Body of pancreas (tissue), 4 donors: ENCODE results near the gene KMO.

Experiments
- CTCF ChIP-seq, 7 experiments: fragments of 450-650 bp in 4 of 7; fragments of 200-600 bp in 3 of 7; sonication (generic) in 3 of 7; IDR thresholded peaks; one replicate each; pipeline ENCODE4 v1.5.1; 2016 to 2019; ENCODE audit warnings: antibody characterized with exemption in 7 of 7
- POLR2A ChIP-seq, 3 donors: fragments of 450-650 bp; IDR thresholded peaks; one replicate each; pipeline ENCODE4 v1.6.1; 2016; ENCODE audit warnings: antibody characterized with exemption in 3 of 3, mild to moderate bottlenecking in 2 of 3

DNA sequence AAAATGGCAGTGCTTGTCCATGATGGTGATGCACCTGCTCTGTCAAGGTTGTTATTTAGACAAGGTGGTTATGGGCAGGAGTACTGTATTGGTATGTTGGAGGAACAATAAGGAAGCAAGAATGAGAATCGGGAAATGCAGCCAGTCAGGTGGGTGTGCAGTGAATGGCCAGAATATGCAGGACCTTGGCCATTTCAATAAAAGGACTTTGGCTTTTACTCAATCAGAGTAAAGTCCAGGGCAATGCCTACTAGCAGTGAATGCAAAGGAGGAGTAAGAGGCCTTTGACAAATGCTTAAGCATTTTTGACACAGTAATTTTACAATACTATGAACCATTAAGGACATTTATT, 110.4 kb downstream of the KMO start:
- TF ChIP-seq POLR2A (IDR thresholded peaks at IDR 0.05) (no peak), CTCF (IDR thresholded peaks at IDR 0.05) (no peak)
